Measurements from ENCODE around the gene C21orf58. TPM values are rescaled to one million over a fixed set of nuclear protein-coding genes. Genes with fewer than 3 reads are reported as not detected.
A peak's percentile ranks its signal among the peaks of the same experiment; 100 is the strongest.

The C21orf58 gene
- total RNA-seq, 4 donors from 2014 or later: 2.2 to 4.8 (median 2.3) TPM

DNA sequence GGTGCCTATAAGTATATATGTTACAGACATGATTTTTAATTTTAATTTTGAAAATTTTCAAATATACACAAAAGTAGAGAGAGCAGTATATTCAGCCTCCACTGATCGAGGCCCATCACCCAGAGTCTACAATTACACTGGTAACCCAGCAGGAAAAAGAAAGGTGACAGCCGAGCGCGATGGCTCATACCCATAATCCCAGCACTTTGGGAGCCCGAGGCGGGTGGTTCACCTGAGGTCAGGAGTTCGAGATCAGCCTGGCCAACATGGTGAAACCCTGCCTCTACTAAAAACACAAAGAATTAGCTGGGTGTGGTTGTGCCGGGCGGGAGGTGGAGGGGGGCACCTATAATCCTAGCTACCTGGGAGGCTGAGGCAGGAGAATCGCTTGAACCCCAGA is 36.1 kb downstream of the C21orf58 start:
- 85 to 93% methylated on average over 10 of the region's 10 CpGs for WGBS, 2 donors
- no peak overlapping the region for H3K4me3 ChIP-seq (ENCODE audit: low read depth, poor library complexity, severe bottlenecking)
- intact Hi-C loops (cut with DNase I; ENCODE audit: low total_unique reads): no loop called here
- DNase-seq (ENCODE audit: low spot score in 2 of 2): no peak
- TF ChIP-seq, protein P1, sequence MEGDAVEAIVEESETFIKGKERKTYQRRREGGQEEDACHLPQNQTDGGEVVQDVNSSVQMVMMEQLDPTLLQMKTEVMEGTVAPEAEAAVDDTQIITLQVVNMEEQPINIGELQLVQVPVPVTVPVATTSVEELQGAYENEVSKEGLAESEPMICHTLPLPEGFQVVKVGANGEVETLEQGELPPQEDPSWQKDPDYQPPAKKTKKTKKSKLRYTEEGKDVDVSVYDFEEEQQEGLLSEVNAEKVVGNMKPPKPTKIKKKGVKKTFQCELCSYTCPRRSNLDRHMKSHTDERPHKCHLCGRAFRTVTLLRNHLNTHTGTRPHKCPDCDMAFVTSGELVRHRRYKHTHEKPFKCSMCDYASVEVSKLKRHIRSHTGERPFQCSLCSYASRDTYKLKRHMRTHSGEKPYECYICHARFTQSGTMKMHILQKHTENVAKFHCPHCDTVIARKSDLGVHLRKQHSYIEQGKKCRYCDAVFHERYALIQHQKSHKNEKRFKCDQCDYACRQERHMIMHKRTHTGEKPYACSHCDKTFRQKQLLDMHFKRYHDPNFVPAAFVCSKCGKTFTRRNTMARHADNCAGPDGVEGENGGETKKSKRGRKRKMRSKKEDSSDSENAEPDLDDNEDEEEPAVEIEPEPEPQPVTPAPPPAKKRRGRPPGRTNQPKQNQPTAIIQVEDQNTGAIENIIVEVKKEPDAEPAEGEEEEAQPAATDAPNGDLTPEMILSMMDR (IDR thresholded peaks at IDR 0.05): no peak
- no peak for TF ChIP-seq POLR2A (IDR thresholded peaks at IDR 0.05)

DNA sequence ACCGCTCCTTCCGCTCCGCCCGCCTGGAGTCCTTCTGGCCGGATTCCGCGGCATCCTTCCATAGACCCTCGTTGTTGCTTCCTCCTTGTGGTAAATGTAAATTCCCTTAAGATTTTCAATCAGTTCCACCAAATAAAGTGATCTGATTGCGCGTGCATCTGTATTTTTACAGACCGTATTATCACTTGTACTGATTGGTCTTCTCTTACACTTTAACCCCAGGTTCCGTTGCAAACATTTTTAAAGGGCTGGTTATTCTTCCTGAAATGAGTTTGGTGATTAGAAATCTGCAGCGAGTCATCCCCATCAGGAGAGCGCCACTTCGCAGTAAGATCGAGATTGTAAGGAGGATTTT is 37.0 kb downstream of the C21orf58 start:
- no peak for DNase-seq (ENCODE audit: low spot score in 2 of 2)
- intact Hi-C loops (cut with DNase I; ENCODE audit: low total_unique reads): no loop called here
- 0% methylated on average over 16 of the region's 16 CpGs for WGBS, 2 donors
- H3K4me3 ChIP-seq (ENCODE audit: low read depth, poor library complexity, severe bottlenecking): peak overlapping the region; percentile 85
- TF ChIP-seq, protein P1 (IDR thresholded peaks at IDR 0.05): no peak

DNA sequence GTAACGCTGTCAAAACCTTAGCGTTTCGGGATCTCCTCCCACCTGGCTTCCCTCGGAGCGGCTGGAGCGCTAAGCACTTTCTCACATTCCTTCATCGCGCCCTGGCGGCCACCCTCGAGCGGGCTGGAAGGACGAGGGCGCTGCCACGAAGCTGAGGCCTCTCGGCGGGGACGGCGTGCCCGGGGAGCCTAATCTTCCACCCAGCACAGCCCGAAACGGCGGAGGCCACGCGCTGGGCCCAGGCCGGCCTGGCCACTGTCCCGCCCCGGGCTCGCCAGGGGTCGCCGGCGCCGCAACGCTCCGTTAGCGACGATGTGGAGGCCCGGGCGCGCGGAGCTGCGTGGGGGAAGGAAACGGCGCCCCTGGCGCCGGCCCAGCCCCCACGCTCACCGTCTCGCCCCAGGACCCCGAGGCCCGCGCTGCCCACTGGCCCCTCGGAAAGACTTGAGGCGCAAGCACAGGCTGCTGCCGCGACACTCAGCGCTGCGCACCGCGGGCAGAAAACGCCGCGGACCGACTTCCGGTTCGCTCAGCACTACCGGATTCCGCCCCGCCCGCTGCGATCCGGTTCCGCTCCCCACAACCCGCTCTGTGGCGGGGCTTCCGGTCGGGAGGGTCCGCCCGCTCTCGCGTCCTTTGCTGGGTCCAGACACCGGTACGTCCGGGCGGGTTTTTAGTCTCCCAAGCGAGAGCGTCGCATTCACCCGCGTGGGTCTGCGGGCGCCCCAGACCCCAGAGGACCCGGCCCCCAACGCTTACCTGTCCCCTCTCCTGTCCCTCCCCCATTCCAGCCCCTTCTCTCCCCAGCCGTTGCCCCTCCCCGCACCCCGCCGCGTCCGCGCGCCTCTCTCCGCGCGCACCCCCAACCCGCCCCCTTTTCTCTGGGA is 37.7 kb downstream of the C21orf58 start, which contains the start of gene YBEY:
Gene YBEY, plus strand, starts transcription at position 582 of the 887 bp plus-strand sequence. CDS start 572 bp downstream, outside the sequence.
- peak within 1 kb of the TSS; percentile 85 for H3K4me3 ChIP-seq (ENCODE audit: low read depth, poor library complexity, severe bottlenecking)
- intact Hi-C loops (cut with DNase I; ENCODE audit: low total_unique reads): no loop called here
- TF ChIP-seq POLR2A (IDR thresholded peaks at IDR 0.05): no peak
- TF ChIP-seq, protein P1 (IDR thresholded peaks at IDR 0.05): no peak
- peak; percentile 83 to 97 for DNase-seq (ENCODE audit: low spot score in 2 of 2)
- WGBS, 2 donors: 0 to 1% methylated on average over 54 to 84 of the region's 105 CpGs

- TF ChIP-seq, protein P1 (IDR thresholded peaks at IDR 0.05): no peak
- no peak for TF ChIP-seq POLR2A (IDR thresholded peaks at IDR 0.05)
- peak within 1 kb of the TSS; percentile 85 for H3K4me3 ChIP-seq (ENCODE audit: low read depth, poor library complexity, severe bottlenecking)
- intact Hi-C loops (cut with DNase I; ENCODE audit: low total_unique reads): no loop called here
- no peak for DNase-seq (ENCODE audit: low spot score in 2 of 2)
- WGBS, 2 donors: 22 to 28% methylated on average over 6 of the region's 6 CpGs
Measured at GRCh38 chr21:46285206-46285661, 38.4 kb downstream of the C21orf58 start, which contains the start of gene MCM3AP. MCM3AP (minus strand) TSS chr21:46285611; CDS start chr21:46285286, 325 bp downstream.

- no peak for TF ChIP-seq POLR2A (IDR thresholded peaks at IDR 0.05)
- TF ChIP-seq, protein P1 (IDR thresholded peaks at IDR 0.05): no peak
- 89 to 100% methylated on average over 1 of the region's 1 CpG for WGBS, 2 donors
- H3K4me3 ChIP-seq (ENCODE audit: low read depth, poor library complexity, severe bottlenecking): no peak overlapping the region
- no peak for DNase-seq (ENCODE audit: low spot score in 2 of 2)
- intact Hi-C loops (cut with DNase I; ENCODE audit: low total_unique reads): no loop called here
Measured at GRCh38 chr21:46284733-46285132, 38.9 kb downstream of the C21orf58 start.
